K562 (cell line): Measurements from ENCODE around the gene ARHGAP30. TPM values are rescaled to one million over a fixed set of nuclear protein-coding genes. Genes with fewer than 3 reads are reported as not detected.

Source experiments
- BRD9 ChIP-seq: fragments of 450-650 bp; IDR thresholded peaks from 2 replicates; pipeline ENCODE4 v1.6.1; 2018; ENCODE audit warnings: low read depth; ENCODE audit not compliant: partially characterized antibody
- CHCHD3 ChIP-seq: fragments of 250-450 bp; sonication (Bioruptor Pico); IDR thresholded peaks from 2 replicates; pipeline ENCODE4 v2.1.2; 2022; ENCODE audit warnings: mild to moderate bottlenecking
- ETV6 ChIP-seq, 3 experiments: fragments of 150-350 bp in 1 of 3; sonication (generic) in 1 of 3; formaldehyde crosslinking in 1 of 3; IDR thresholded peaks; 2 replicates each; pipeline versions ENCODE4 v1.6.1 to v1.8.0; 2014 to 2022; ENCODE audit warnings: borderline replicate concordance in 2 of 3, low read depth in 2 of 3, antibody characterized with exemption in 1 of 3, low read length in 1 of 3, mild to moderate bottlenecking in 1 of 3, missing genetic modification reagents in 1 of 3
- FIP1L1 ChIP-seq: fragments of 200-400 bp; formaldehyde crosslinking; IDR thresholded peaks from 2 replicates; pipeline ENCODE4 v1.6.1; 2018; ENCODE audit warnings: mild to moderate bottlenecking, low read depth, low read length; ENCODE audit not compliant: poor library complexity, severe bottlenecking
- HNRNPL ChIP-seq: fragments of 200-400 bp; formaldehyde crosslinking; IDR thresholded peaks from 2 replicates; pipeline ENCODE4 v1.6.1; 2017; ENCODE audit warnings: low read depth, mild to moderate bottlenecking, low read length
- ILF3 ChIP-seq: fragments of 450-650 bp; IDR thresholded peaks from 2 replicates; pipeline ENCODE4 v1.6.1; 2018; ENCODE audit warnings: antibody characterized with exemption, mild to moderate bottlenecking, moderate library complexity, borderline replicate concordance
- MAFK ChIP-seq: IDR thresholded peaks from 2 replicates; pipeline ENCODE4 v1.6.1; 2011; ENCODE audit warnings: low read length, improper control_type of control experiment
- NFRKB ChIP-seq: fragments of 450-650 bp; IDR thresholded peaks from 2 replicates; pipeline ENCODE4 v1.6.1; 2016; ENCODE audit warnings: low read depth
- PPARD ChIP-seq: fragments of 250-450 bp; sonication (Bioruptor Pico); IDR thresholded peaks from 2 replicates; pipeline ENCODE4 v1.8.0; 2022; ENCODE audit warnings: inconsistent platforms, mild to moderate bottlenecking, moderate library complexity
- SETDB1 ChIP-seq: IDR thresholded peaks from one replicate; pipeline ENCODE4 v1.6.1; 2012; ENCODE audit warnings: low read length, control low read depth, inconsistent platforms
- polyA plus RNA-seq, 8 experiments: library from polyadenylated mRNA; depleted of rRNA in 4 of 8; stranded (reverse) in 5 of 8; unstranded in 3 of 8; fragments of >200 nt; fragmentation: Nextera tagmentation in 2 of 8; fragmentation: Illumina TruSeq in 1 of 8; extraction: Ambion mirVana in 2 of 8; extraction: Trizol in 1 of 8; gene quantifications; 2 replicates each; pipeline versions ENCODE4 v1.2.1 to v1.2.3, GENCODE V29; 2011 to 2014; ENCODE audit warnings: inconsistent platforms in 1 of 8, missing spikeins in 1 of 8
- total RNA-seq, 7 experiments: library from RNA; depleted of rRNA in 6 of 7; stranded (reverse); fragments of >200 nt in 6 of 7; fragmentation: Illumina TruSeq in 2 of 7; extraction: Trizol in 2 of 7; gene quantifications; 2 replicates each; pipeline versions ENCODE4 v1.2.1 to v1.2.3, GENCODE V29; 2011 to 2021; ENCODE audit warnings: low replicate concordance in 1 of 7
- TF ChIP-seq, protein P1 (sequence below), 2 experiments: fragments of 450-650 bp; IDR thresholded peaks; 2 replicates each; pipeline ENCODE4 v1.6.1; 2018; ENCODE audit warnings: mild to moderate bottlenecking in 2 of 2, low read depth in 1 of 2; ENCODE audit not compliant: partially characterized antibody in 2 of 2
- TF ChIP-seq, protein P2 (sequence below): sonication (generic); formaldehyde crosslinking; IDR thresholded peaks from 2 replicates; pipeline ENCODE4 v1.8.1; 2022; ENCODE audit warnings: missing genetic modification reagents
- TF ChIP-seq, protein P3 (sequence below): sonication (generic); formaldehyde crosslinking; IDR thresholded peaks from 2 replicates; pipeline ENCODE4 v1.8.1; 2023; ENCODE audit warnings: mild to moderate bottlenecking, missing genetic modification reagents
- TF ChIP-seq, protein P4 (sequence below): fragments of 450-650 bp; formaldehyde crosslinking; IDR thresholded peaks from 2 replicates; pipeline ENCODE4 v1.4.0; 2020; ENCODE audit warnings: mild to moderate bottlenecking
- TF ChIP-seq, protein P5 (sequence below): sonication (generic); formaldehyde crosslinking; IDR thresholded peaks from 2 replicates; pipeline ENCODE4 v1.8.0; 2022; ENCODE audit warnings: missing genetic modification reagents, mild to moderate bottlenecking, moderate library complexity, borderline replicate concordance
- TF ChIP-seq, protein P6 (sequence below): fragments of 450-650 bp; formaldehyde crosslinking; IDR thresholded peaks from 2 replicates; pipeline ENCODE4 v1.4.0; 2020; ENCODE audit warnings: mild to moderate bottlenecking, mixed read lengths

Gene ARHGAP30
- total and polyA plus RNA-seq, 9 of the 15 experiments (the other 6 are each of a cell fraction or from before 2014, with no cell fraction given) = 0.01 to 0.73 (median 0.12) TPM

DNA sequence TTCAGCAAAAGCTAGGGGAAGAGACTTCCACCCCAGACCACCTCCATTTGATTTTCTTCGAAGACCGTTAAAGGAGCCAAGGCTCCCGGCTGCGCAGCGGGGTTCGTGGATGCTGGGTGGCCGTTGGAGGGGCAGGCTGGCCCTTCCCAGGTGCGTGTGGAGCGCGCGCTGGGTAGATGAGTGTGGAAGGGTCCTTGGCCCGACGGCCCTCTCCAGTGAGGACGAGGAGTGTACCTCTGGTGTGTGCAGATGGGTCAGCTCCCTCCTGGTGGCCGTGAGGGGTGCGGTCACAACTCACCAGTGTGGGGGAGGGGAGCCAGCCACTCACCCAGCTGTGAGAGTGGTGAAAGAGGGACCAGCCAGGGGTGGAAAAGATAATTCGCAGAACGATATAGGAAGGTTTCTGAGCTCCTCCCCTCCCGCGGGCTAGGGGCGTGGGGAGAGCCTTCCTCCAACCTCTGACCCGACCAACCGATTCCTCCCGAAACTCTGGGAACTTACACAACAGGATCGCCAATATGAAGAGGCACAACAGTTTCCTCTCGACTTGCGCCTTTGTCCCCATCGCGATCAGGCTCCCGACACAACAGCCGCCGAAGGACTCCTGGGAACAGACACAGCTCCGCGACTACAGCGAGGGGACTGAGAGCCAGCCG lies 49.1 kb downstream of the ARHGAP30 start, which contains the start of gene F11R (continued):
- TF ChIP-seq, protein P1, sequence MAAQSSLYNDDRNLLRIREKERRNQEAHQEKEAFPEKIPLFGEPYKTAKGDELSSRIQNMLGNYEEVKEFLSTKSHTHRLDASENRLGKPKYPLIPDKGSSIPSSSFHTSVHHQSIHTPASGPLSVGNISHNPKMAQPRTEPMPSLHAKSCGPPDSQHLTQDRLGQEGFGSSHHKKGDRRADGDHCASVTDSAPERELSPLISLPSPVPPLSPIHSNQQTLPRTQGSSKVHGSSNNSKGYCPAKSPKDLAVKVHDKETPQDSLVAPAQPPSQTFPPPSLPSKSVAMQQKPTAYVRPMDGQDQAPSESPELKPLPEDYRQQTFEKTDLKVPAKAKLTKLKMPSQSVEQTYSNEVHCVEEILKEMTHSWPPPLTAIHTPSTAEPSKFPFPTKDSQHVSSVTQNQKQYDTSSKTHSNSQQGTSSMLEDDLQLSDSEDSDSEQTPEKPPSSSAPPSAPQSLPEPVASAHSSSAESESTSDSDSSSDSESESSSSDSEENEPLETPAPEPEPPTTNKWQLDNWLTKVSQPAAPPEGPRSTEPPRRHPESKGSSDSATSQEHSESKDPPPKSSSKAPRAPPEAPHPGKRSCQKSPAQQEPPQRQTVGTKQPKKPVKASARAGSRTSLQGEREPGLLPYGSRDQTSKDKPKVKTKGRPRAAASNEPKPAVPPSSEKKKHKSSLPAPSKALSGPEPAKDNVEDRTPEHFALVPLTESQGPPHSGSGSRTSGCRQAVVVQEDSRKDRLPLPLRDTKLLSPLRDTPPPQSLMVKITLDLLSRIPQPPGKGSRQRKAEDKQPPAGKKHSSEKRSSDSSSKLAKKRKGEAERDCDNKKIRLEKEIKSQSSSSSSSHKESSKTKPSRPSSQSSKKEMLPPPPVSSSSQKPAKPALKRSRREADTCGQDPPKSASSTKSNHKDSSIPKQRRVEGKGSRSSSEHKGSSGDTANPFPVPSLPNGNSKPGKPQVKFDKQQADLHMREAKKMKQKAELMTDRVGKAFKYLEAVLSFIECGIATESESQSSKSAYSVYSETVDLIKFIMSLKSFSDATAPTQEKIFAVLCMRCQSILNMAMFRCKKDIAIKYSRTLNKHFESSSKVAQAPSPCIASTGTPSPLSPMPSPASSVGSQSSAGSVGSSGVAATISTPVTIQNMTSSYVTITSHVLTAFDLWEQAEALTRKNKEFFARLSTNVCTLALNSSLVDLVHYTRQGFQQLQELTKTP (IDR thresholded peaks at IDR 0.05; ENCODE audit: low read depth in 1 of 2, partially characterized antibody in 2 of 2) = peak in 1 of 2 experiments; percentile 60
- TF ChIP-seq HNRNPL (no peak), MAFK (no peak), NFRKB (peak; percentile 38; the same call in 1 of the 2 replicates), CHCHD3 (CRISPR knock-in tag) (no peak), PPARD (CRISPR knock-in tag) (no peak), FIP1L1 (no peak), BRD9 (peak; percentile 43), ETV6 (IDR thresholded peaks at IDR 0.05; ENCODE audit: borderline replicate concordance in 1 of 2, low read depth in 2 of 2, low read length in 1 of 2) (no peak), ETV6 (CRISPR knock-in tag; IDR thresholded peaks at IDR 0.05; ENCODE audit: borderline replicate concordance) (no peak), ILF3 (no peak), SETDB1 (no peak)
- TF ChIP-seq, protein P2, sequence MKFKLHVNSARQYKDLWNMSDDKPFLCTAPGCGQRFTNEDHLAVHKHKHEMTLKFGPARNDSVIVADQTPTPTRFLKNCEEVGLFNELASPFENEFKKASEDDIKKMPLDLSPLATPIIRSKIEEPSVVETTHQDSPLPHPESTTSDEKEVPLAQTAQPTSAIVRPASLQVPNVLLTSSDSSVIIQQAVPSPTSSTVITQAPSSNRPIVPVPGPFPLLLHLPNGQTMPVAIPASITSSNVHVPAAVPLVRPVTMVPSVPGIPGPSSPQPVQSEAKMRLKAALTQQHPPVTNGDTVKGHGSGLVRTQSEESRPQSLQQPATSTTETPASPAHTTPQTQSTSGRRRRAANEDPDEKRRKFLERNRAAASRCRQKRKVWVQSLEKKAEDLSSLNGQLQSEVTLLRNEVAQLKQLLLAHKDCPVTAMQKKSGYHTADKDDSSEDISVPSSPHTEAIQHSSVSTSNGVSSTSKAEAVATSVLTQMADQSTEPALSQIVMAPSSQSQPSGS (CRISPR knock-in tag) = no peak
- TF ChIP-seq, protein P3, sequence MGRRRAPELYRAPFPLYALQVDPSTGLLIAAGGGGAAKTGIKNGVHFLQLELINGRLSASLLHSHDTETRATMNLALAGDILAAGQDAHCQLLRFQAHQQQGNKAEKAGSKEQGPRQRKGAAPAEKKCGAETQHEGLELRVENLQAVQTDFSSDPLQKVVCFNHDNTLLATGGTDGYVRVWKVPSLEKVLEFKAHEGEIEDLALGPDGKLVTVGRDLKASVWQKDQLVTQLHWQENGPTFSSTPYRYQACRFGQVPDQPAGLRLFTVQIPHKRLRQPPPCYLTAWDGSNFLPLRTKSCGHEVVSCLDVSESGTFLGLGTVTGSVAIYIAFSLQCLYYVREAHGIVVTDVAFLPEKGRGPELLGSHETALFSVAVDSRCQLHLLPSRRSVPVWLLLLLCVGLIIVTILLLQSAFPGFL (CRISPR knock-in tag) = no peak
- TF ChIP-seq, protein P4, sequence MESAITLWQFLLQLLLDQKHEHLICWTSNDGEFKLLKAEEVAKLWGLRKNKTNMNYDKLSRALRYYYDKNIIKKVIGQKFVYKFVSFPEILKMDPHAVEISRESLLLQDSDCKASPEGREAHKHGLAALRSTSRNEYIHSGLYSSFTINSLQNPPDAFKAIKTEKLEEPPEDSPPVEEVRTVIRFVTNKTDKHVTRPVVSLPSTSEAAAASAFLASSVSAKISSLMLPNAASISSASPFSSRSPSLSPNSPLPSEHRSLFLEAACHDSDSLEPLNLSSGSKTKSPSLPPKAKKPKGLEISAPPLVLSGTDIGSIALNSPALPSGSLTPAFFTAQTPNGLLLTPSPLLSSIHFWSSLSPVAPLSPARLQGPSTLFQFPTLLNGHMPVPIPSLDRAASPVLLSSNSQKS (CRISPR knock-in tag) = no peak
- TF ChIP-seq, protein P5, sequence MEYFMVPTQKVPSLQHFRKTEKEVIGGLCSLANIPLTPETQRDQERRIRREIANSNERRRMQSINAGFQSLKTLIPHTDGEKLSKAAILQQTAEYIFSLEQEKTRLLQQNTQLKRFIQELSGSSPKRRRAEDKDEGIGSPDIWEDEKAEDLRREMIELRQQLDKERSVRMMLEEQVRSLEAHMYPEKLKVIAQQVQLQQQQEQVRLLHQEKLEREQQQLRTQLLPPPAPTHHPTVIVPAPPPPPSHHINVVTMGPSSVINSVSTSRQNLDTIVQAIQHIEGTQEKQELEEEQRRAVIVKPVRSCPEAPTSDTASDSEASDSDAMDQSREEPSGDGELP (CRISPR knock-in tag) = peak; percentile 99
- TF ChIP-seq, protein P6, sequence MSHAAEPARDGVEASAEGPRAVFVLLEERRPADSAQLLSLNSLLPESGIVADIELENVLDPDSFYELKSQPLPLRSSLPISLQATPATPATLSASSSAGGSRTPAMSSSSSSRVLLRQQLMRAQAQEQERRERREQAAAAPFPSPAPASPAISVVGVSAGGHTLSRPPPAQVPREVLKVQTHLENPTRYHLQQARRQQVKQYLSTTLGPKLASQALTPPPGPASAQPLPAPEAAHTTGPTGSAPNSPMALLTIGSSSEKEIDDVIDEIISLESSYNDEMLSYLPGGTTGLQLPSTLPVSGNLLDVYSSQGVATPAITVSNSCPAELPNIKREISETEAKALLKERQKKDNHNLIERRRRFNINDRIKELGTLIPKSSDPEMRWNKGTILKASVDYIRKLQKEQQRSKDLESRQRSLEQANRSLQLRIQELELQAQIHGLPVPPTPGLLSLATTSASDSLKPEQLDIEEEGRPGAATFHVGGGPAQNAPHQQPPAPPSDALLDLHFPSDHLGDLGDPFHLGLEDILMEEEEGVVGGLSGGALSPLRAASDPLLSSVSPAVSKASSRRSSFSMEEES (CRISPR knock-in tag) = no peak; the same call in 1 of the 2 replicates
